ENCODE measurements around the gene ARHGAP11A. TPM values are rescaled to one million over a fixed set of nuclear protein-coding genes. Genes with fewer than 3 reads are reported as not detected.

The ARHGAP11A gene
- total RNA-seq, 2 experiments from 2014 or later, result 50.5 to 134 TPM

DNA sequence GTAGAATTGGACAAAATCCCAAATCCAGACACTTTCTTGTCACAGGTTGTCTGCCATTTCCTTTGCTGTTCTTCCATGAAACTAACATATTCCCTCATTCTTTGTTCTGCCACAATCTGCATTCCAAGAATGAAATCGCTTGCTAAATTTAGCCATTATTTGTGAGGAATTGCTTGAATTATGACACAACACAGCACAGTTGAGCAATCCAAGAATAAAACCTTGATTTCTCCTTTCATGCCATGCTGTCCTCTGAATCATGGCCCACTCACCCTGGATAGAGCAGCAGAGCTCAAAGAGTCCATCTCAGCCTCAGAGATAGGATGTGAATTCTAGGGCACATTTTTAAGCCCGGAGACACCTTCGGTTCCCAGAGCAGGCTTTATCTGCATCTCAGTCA, 67.3 kb downstream of the ARHGAP11A start:
- TF ChIP-seq EZH2phosphoT487 (IDR thresholded peaks at IDR 0.05; ENCODE audit: borderline replicate concordance, low read depth, low read length), result no peak
- TF ChIP-seq, protein P1, sequence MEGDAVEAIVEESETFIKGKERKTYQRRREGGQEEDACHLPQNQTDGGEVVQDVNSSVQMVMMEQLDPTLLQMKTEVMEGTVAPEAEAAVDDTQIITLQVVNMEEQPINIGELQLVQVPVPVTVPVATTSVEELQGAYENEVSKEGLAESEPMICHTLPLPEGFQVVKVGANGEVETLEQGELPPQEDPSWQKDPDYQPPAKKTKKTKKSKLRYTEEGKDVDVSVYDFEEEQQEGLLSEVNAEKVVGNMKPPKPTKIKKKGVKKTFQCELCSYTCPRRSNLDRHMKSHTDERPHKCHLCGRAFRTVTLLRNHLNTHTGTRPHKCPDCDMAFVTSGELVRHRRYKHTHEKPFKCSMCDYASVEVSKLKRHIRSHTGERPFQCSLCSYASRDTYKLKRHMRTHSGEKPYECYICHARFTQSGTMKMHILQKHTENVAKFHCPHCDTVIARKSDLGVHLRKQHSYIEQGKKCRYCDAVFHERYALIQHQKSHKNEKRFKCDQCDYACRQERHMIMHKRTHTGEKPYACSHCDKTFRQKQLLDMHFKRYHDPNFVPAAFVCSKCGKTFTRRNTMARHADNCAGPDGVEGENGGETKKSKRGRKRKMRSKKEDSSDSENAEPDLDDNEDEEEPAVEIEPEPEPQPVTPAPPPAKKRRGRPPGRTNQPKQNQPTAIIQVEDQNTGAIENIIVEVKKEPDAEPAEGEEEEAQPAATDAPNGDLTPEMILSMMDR (conservative IDR thresholded peaks at IDR 0.05; ENCODE audit: low read length), result no peak
- H3K27ac ChIP-seq (ENCODE audit: low read depth, low read length, poor library complexity, severe bottlenecking), result no peak overlapping the region
- ChIA-PET POLR2A (interaction anchor here (0.6 kb wide), 1 partner anchor 265 kb away, joined by 3 read pairs; no protein-coding TSS in a partner anchor), CTCF (ENCODE audit: unreplicated experiment) (no interaction called here)
- H3K4me3 ChIP-seq (ENCODE audit: low read depth, low read length, poor library complexity, severe bottlenecking), result no peak overlapping the region
- no peaks in the 10 kb centered on the region for H3K36me3 ChIP-seq (ENCODE audit: insufficient read depth, low read length)
- intact Hi-C loops (cut with micrococcal nuclease; ENCODE audit: unreplicated experiment), result no loop called here
- no peak overlapping the region for H3K4me2 ChIP-seq (ENCODE audit: low read length)
- no peaks in the 10 kb centered on the region for H3K9me2 ChIP-seq (ENCODE audit: insufficient read depth, low read length)
- DNase-seq (ENCODE audit: low spot score), result no peak
- no peaks in the 10 kb centered on the region for H3K4me1 ChIP-seq (ENCODE audit: insufficient read depth, low read length, poor library complexity, severe bottlenecking)
- no peak overlapping the region for H2AFZ ChIP-seq (ENCODE audit: low read length)
- H3K9me3 ChIP-seq (ENCODE audit: low read length), result no peaks in the 10 kb centered on the region
- no TSS peak for BruUV-seq (replicated peaks)
- H3K79me2 ChIP-seq (ENCODE audit: insufficient read depth, low read depth, low read length), result no peaks in the 10 kb centered on the region
- no peaks in the 10 kb centered on the region for H4K20me1 ChIP-seq (ENCODE audit: insufficient read depth, low read length)

DNA sequence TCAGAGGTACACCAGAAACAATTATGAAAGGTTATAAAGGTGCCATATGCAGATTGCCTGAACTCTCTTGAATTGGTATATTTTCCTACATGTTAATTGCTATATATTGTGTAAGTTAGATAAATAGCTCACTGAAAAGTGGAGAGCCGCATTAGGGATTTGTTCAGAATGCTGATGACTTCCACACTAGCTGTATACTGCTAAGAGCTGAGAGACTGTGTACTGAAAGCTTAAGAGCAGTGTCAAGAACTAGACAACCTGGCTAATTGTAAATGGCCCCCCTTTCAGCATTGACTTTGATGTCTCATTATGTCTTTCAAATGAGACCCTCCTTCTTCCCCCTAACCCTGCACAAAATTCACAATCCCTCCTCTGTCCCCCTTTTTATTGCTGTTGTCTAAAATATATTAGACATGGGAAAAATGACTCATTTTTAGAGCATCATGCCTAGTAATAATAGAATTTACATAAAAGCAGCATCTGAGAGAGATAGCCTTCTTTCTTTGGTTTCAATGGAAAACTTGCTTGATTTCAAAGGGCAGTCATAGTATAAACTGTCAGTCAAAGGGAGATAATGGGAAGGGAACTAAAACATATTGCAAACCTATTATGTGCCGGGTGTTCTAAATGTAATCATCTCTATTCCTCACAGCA, 67.8 kb downstream of the ARHGAP11A start:
- no peaks in the 10 kb centered on the region for H3K36me3 ChIP-seq (ENCODE audit: insufficient read depth, low read length)
- intact Hi-C loops (cut with micrococcal nuclease; ENCODE audit: unreplicated experiment), result no loop called here
- ChIA-PET POLR2A (no interaction called here), CTCF (ENCODE audit: unreplicated experiment) (no interaction called here)
- no peaks in the 10 kb centered on the region for H4K20me1 ChIP-seq (ENCODE audit: insufficient read depth, low read length)
- no peak overlapping the region for H3K27ac ChIP-seq (ENCODE audit: low read depth, low read length, poor library complexity, severe bottlenecking)
- no peaks in the 10 kb centered on the region for H3K79me2 ChIP-seq (ENCODE audit: insufficient read depth, low read depth, low read length)
- H3K9me2 ChIP-seq (ENCODE audit: insufficient read depth, low read length), result no peaks in the 10 kb centered on the region
- H3K4me3 ChIP-seq (ENCODE audit: low read depth, low read length, poor library complexity, severe bottlenecking), result no peak overlapping the region
- no peaks in the 10 kb centered on the region for H3K9me3 ChIP-seq (ENCODE audit: low read length)
- no peak overlapping the region for H3K4me2 ChIP-seq (ENCODE audit: low read length)
- no peak overlapping the region for H2AFZ ChIP-seq (ENCODE audit: low read length)
- DNase-seq (ENCODE audit: low spot score), result no peak
- TF ChIP-seq, protein P1 (conservative IDR thresholded peaks at IDR 0.05; ENCODE audit: low read length), result no peak
- no peak for TF ChIP-seq EZH2phosphoT487 (IDR thresholded peaks at IDR 0.05; ENCODE audit: borderline replicate concordance, low read depth, low read length)
- no peaks in the 10 kb centered on the region for H3K4me1 ChIP-seq (ENCODE audit: insufficient read depth, low read length, poor library complexity, severe bottlenecking)
- no TSS peak for BruUV-seq (replicated peaks)

DNA sequence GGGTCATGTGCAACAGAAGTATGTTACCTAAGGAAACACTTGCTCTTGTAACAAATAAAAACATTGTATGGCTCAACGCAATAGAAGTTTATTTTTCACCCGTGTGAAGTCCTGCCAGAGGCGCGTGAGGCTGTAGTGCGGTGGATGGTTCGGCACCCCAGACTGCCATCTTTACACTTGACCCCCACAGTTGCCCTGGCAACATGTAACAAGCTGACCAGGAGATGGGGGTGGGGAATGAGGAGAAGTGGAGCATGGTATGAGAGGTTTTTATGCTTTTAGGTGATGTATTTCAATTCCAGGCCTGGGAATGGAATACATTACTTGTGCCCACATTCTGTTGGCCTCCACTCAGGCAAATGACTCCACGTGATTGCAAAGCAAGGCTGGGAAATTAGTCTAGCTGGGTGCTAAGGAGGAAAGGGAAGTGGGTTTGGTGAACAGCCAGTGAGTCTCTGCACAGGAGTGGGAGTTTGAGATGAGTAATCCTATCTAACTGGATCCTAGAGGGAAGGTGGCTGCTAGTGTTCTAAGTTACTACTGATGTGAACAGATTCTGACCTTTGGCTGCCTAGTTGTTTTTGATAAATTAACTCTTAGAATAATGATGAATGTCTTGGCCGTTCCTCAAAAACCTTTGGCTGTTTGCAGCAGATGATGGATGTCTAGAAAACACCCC, 68.7 kb downstream of the ARHGAP11A start:
- Histone ChIP-seq H3K36me3 (ENCODE audit: insufficient read depth, low read length) (no peaks in the 10 kb centered on the region), H3K27ac (ENCODE audit: low read depth, low read length, poor library complexity, severe bottlenecking) (no peak overlapping the region), H2AFZ (ENCODE audit: low read length) (no peak overlapping the region), H3K9me2 (ENCODE audit: insufficient read depth, low read length) (no peaks in the 10 kb centered on the region), H3K4me1 (ENCODE audit: insufficient read depth, low read length, poor library complexity, severe bottlenecking) (no peaks in the 10 kb centered on the region), H3K79me2 (ENCODE audit: insufficient read depth, low read depth, low read length) (no peaks in the 10 kb centered on the region), H4K20me1 (ENCODE audit: insufficient read depth, low read length) (no peaks in the 10 kb centered on the region), H3K9me3 (ENCODE audit: low read length) (no peaks in the 10 kb centered on the region), H3K4me3 (ENCODE audit: low read depth, low read length, poor library complexity, severe bottlenecking) (no peak overlapping the region), H3K4me2 (ENCODE audit: low read length) (no peak overlapping the region)
- no peak for TF ChIP-seq EZH2phosphoT487 (IDR thresholded peaks at IDR 0.05; ENCODE audit: borderline replicate concordance, low read depth, low read length)
- TF ChIP-seq, protein P1 (conservative IDR thresholded peaks at IDR 0.05; ENCODE audit: low read length), result no peak
- intact Hi-C loops (cut with micrococcal nuclease; ENCODE audit: unreplicated experiment), result no loop called here
- CTCF ChIA-PET (ENCODE audit: unreplicated experiment), result no interaction called here
- POLR2A ChIA-PET, result no interaction called here
- DNase-seq (ENCODE audit: low spot score), result no peak
- no TSS peak for BruUV-seq (replicated peaks)

All from OCI-LY7 (cell line).